ENCODE results near the gene TRIM24.

GRCh38 chr7:138417078-138417700 is 42.9 kb upstream of the TRIM24 start:
- TF ChIP-seq POLR2AphosphoS5 (IDR thresholded peaks at IDR 0.05), result no peak
- TF ChIP-seq CTCF (IDR thresholded peaks at IDR 0.05 in 8 of 11, conservative IDR thresholded peaks at IDR 0.05 in 3 of 11), result no peak

Data from spleen (tissue), 7 donors.